WTC11 (cell line): Measurements from ENCODE around the gene KRT37.

Source experiments
- HMGXB4 ChIP-seq: sonication (generic); formaldehyde crosslinking; IDR thresholded peaks from 2 replicates; pipeline ENCODE4 v1.8.1; 2023; ENCODE audit warnings: mild to moderate bottlenecking, moderate library complexity, missing genetic modification reagents
- NR1H2 ChIP-seq: sonication (generic); formaldehyde crosslinking; IDR thresholded peaks from 2 replicates; pipeline ENCODE4 v1.9.0; 2021; ENCODE audit warnings: mild to moderate bottlenecking, moderate library complexity, missing genetic modification reagents
- SMAD3 ChIP-seq: sonication (generic); formaldehyde crosslinking; IDR thresholded peaks from 2 replicates; pipeline ENCODE4 v1.8.0; 2022; ENCODE audit warnings: missing genetic modification reagents, mild to moderate bottlenecking, borderline replicate concordance
- TF ChIP-seq, protein P1 (sequence below): fragments of 200-600 bp; IDR thresholded peaks from 2 replicates; pipeline ENCODE4 v1.8.0; 2022; ENCODE audit warnings: antibody characterized with exemption

DNA sequence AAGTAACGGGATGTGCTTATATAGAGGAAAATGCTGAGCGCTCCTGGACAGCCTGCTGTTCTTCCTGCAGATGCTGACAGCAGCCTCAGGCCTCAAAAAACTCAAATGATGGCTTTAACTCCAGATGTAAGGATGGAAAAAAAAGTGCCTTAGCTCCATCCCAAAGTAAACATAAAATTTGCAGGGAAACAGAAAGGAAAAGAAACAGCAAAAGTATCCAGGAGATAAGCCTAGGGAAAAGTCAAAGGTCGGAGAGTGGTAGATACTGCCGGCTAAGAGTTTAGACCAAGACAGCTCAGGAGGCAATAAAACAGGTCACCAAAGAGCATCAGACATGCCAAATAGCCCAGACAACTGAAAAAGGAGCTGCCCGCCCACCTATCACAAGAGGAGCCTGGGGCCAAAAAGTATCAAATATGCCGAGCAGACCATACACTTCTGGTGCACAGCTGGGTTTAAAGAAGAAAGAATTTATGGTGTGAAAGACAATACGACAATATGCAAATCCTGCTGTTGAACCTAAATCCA is 33.9 kb downstream of the KRT37 start:
- no peak for TF ChIP-seq NR1H2 (CRISPR knock-in tag)
- TF ChIP-seq HMGXB4: no peak
- TF ChIP-seq SMAD3 (CRISPR knock-in tag): no peak
- TF ChIP-seq, protein P1, sequence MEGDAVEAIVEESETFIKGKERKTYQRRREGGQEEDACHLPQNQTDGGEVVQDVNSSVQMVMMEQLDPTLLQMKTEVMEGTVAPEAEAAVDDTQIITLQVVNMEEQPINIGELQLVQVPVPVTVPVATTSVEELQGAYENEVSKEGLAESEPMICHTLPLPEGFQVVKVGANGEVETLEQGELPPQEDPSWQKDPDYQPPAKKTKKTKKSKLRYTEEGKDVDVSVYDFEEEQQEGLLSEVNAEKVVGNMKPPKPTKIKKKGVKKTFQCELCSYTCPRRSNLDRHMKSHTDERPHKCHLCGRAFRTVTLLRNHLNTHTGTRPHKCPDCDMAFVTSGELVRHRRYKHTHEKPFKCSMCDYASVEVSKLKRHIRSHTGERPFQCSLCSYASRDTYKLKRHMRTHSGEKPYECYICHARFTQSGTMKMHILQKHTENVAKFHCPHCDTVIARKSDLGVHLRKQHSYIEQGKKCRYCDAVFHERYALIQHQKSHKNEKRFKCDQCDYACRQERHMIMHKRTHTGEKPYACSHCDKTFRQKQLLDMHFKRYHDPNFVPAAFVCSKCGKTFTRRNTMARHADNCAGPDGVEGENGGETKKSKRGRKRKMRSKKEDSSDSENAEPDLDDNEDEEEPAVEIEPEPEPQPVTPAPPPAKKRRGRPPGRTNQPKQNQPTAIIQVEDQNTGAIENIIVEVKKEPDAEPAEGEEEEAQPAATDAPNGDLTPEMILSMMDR: no peak
